Epithelial cell of umbilical artery (primary cell): Measurements from ENCODE around the gene GPR3. TPM values are rescaled to one million over a fixed set of nuclear protein-coding genes. Genes with fewer than 3 reads are reported as not detected.

ENCODE experiments used
- total RNA-seq: library from RNA; depleted of rRNA; stranded (reverse); fragments of >200 nt; gene quantifications from 2 replicates; pipeline ENCODE4 v1.2.3, GENCODE V29; 2014

The GPR3 gene
- 0.46 and 0.65 TPM in 2 replicates for total RNA-seq

GRCh38 chr1:27392096-27392777, at the start of gene GPR3:
Gene GPR3 (plus strand): TSS chr1:27392622. CDS start chr1:27393799, 1,177 bp downstream.

GRCh38 chr1:27366411-27367159, 25.8 kb upstream of the GPR3 start, which contains the start of gene MAP3K6:
Gene MAP3K6 (minus strand): TSS chr1:27366961. CDS start chr1:27366597, 364 bp downstream.

GRCh38 chr1:27374362-27375086, 17.9 kb upstream of the GPR3 start, which contains the start of gene FCN3:
Gene FCN3 (minus strand): TSS chr1:27374824. CDS start chr1:27374818, 6 bp downstream.

GRCh38 chr1:27383039-27383605, 9.3 kb upstream of the GPR3 start, which contains the start of gene CD164L2:
Gene CD164L2 (minus strand): TSS chr1:27383333. CDS start chr1:27383239, 94 bp downstream.

Other genes starting within 250 kb of the GPR3 start
- 3.9 and 5.9 TPM in 2 replicates for gene SLC9A1, start 237.5 kb upstream of the GPR3 start, total RNA-seq
- gene WDTC1, start 158.0 kb upstream of the GPR3 start, total RNA-seq = 13.0 and 15.5 TPM in 2 replicates
- 23.3 and 24.7 TPM in 2 replicates for gene TMEM222, start 70.5 kb upstream of the GPR3 start, total RNA-seq
- under 0.01 TPM in 1 of 2 replicates, not detected in the other for gene SYTL1, start 50.6 kb upstream of the GPR3 start, total RNA-seq
- 6.4 and 6.5 TPM in 2 replicates for gene MAP3K6, start 25.7 kb upstream of the GPR3 start, total RNA-seq
- under 0.01 TPM in 1 of 2 replicates, not detected in the other for gene FCN3, start 17.8 kb upstream of the GPR3 start, total RNA-seq
- not detected in 2 replicates for gene CD164L2, start 9.3 kb upstream of the GPR3 start, total RNA-seq
- 17.9 and 21.1 TPM in 2 replicates for gene WASF2, start 97.5 kb downstream of the GPR3 start, total RNA-seq
- 4.5 and 6.1 TPM in 2 replicates for gene AHDC1, start 211.5 kb downstream of the GPR3 start, total RNA-seq
- 0.46 TPM in 1 of 2 replicates, not detected in the other for gene FGR, start 242.6 kb downstream of the GPR3 start, total RNA-seq